Neural cell (in vitro differentiated cells): Measurements from ENCODE around the gene RNF17. TPM values are rescaled to one million over a fixed set of nuclear protein-coding genes. Genes with fewer than 3 reads are reported as not detected.

Experiments
- H2AFZ ChIP-seq: fragments of 200-600, 300-800 bp; sonication (generic), shearing (Covaris generic); 2 replicates; pipeline ENCODE4 v1.6.0; 2014; ENCODE audit warnings: low read depth, mild to moderate bottlenecking, antibody characterized with exemption, low read length, moderate library complexity
- H3F3A ChIP-seq: fragments of 200-600 bp; shearing (Covaris generic); 2 replicates; pipeline ENCODE4 v1.6.1; 2016; ENCODE audit warnings: mild to moderate bottlenecking, moderate library complexity, mixed read lengths, antibody characterized with exemption, low read length; ENCODE audit not compliant: insufficient read depth, poor library complexity, severe bottlenecking
- H3K27ac ChIP-seq: fragments of 200-600, 300-800 bp; sonication (generic), shearing (Covaris generic); 2 replicates; pipeline ENCODE4 v1.5.1; 2014; ENCODE audit warnings: mild to moderate bottlenecking, low read length, moderate library complexity
- H3K27me3 ChIP-seq: fragments of 300-800, 200-600 bp; sonication (generic), shearing (Covaris generic); 2 replicates; pipeline ENCODE4 v1.6.0; 2014; ENCODE audit warnings: mild to moderate bottlenecking, low read depth, low read length, moderate library complexity; ENCODE audit not compliant: insufficient read depth
- H3K36me3 ChIP-seq: fragments of 300-800, 200-600 bp; sonication (generic), shearing (Covaris generic); 2 replicates; pipeline ENCODE4 v1.5.1; 2014; ENCODE audit warnings: mild to moderate bottlenecking, antibody characterized with exemption, low read length, moderate library complexity; ENCODE audit not compliant: insufficient read depth
- H3K4me2 ChIP-seq: fragments of 300-800, 200-600 bp; sonication (generic), shearing (Covaris generic); 2 replicates; pipeline ENCODE4 v1.6.0; 2014; ENCODE audit warnings: mild to moderate bottlenecking, low read length
- H3K4me3 ChIP-seq: fragments of 300-800, 200-600 bp; sonication (generic), shearing (Covaris generic); 2 replicates; pipeline ENCODE4 v1.5.1; 2014; ENCODE audit warnings: mild to moderate bottlenecking, low read length, moderate library complexity
- H3K79me2 ChIP-seq: fragments of 200-600 bp; shearing (Covaris generic); replicated peaks from 2 replicates; pipeline ENCODE4 v1.6.0; 2014; ENCODE audit warnings: mild to moderate bottlenecking, low read length, moderate library complexity; ENCODE audit not compliant: insufficient read depth
- H3K9ac ChIP-seq: fragments of 300-800, 200-600 bp; sonication (generic), shearing (Covaris generic); 2 replicates; pipeline ENCODE4 v1.6.1; 2016; ENCODE audit warnings: mild to moderate bottlenecking, low read length, mixed read lengths
- H3K9me2 ChIP-seq: fragments of 200-600 bp; shearing (Covaris generic); 2 replicates; pipeline ENCODE4 v1.6.1; 2016; ENCODE audit warnings: mild to moderate bottlenecking, low read length, mixed read lengths; ENCODE audit not compliant: insufficient read depth
- H3K9me3 ChIP-seq: fragments of 200-600, 300-800 bp; sonication (generic), shearing (Covaris generic); 2 replicates; pipeline ENCODE4 v1.6.1; 2016; ENCODE audit warnings: mild to moderate bottlenecking, mixed run types, low read length, moderate library complexity, mixed read lengths
- H4K20me1 ChIP-seq: fragments of 200-600 bp; shearing (Covaris generic); 2 replicates; pipeline ENCODE4 v1.6.1; 2016; ENCODE audit warnings: mild to moderate bottlenecking, mixed run types; ENCODE audit not compliant: insufficient read depth
- CTCF ChIP-seq: fragments of 450-650 bp; IDR thresholded peaks from 2 replicates; pipeline ENCODE4 v1.5.1; 2014; ENCODE audit warnings: antibody characterized with exemption, mild to moderate bottlenecking, moderate library complexity; ENCODE audit not compliant: poor library complexity, severe bottlenecking
- EP300 ChIP-seq: fragments of 450-650 bp; conservative IDR thresholded peaks from 2 replicates; pipeline ENCODE4 v1.6.1; 2014; ENCODE audit warnings: antibody characterized with exemption, mild to moderate bottlenecking, moderate library complexity; ENCODE audit not compliant: poor library complexity, severe bottlenecking
- EZH2 ChIP-seq: fragments of 200-600, 300-800 bp; shearing (Covaris generic), sonication (generic); IDR thresholded peaks from 2 replicates; pipeline ENCODE4 v1.6.1; 2014; ENCODE audit warnings: antibody characterized with exemption, low read length, borderline replicate concordance, mild to moderate bottlenecking; ENCODE audit not compliant: insufficient read depth, poor library complexity, severe bottlenecking
- POLR2AphosphoS5 ChIP-seq: IDR thresholded peaks from 2 replicates; pipeline ENCODE4 v1.6.1; 2012
- RAD21 ChIP-seq: fragments of 450-650 bp; conservative IDR thresholded peaks from 2 replicates; pipeline ENCODE4 v1.6.1; 2014; ENCODE audit warnings: antibody characterized with exemption, mild to moderate bottlenecking, moderate library complexity
- REST ChIP-seq: IDR thresholded peaks from 2 replicates; pipeline ENCODE4 v1.6.1; 2012; ENCODE audit warnings: borderline replicate concordance
- SMC3 ChIP-seq: fragments of 450-650 bp; conservative IDR thresholded peaks from 2 replicates; pipeline ENCODE4 v1.6.1; 2014; ENCODE audit warnings: antibody characterized with exemption, mild to moderate bottlenecking, moderate library complexity; ENCODE audit not compliant: poor library complexity
- polyA plus RNA-seq: library from polyadenylated mRNA; depleted of rRNA; stranded (reverse); fragments of >200 nt; gene quantifications from 2 replicates; pipeline ENCODE4 v1.2.3, GENCODE V29; 2014

Gene RNF17
- polyA plus RNA-seq, 1 donor from 2014 or later = not detected

GRCh38 chr13:24746618-24747247 is 17.2 kb upstream of the RNF17 start:
- Histone ChIP-seq H3K27ac (no peak overlapping the region), H3K79me2 (no peaks in the 10 kb centered on the region), H3K36me3 (no peaks in the 10 kb centered on the region), H4K20me1 (no peaks in the 10 kb centered on the region), H3K27me3 (peaks cover 64% of the 10 kb centered on the region), H3F3A (no peaks in the 10 kb centered on the region), H3K9ac (peak overlapping the region; percentile 42), H2AFZ (no peak overlapping the region), H3K9me2 (no peaks in the 10 kb centered on the region), H3K4me2 (peak overlapping the region; percentile 80), H3K9me3 (no peaks in the 10 kb centered on the region), H3K4me3 (peak overlapping the region; percentile 80)
- TF ChIP-seq CTCF = peak; percentile 44
- TF ChIP-seq SMC3 = no peak

- Histone ChIP-seq H3F3A (no peaks in the 10 kb centered on the region), H3K4me2 (peak overlapping the region; percentile 80), H4K20me1 (no peaks in the 10 kb centered on the region), H3K9me3 (no peaks in the 10 kb centered on the region), H3K9me2 (no peaks in the 10 kb centered on the region), H3K36me3 (no peaks in the 10 kb centered on the region), H3K79me2 (no peaks in the 10 kb centered on the region), H3K4me3 (peak overlapping the region; percentile 80), H2AFZ (peak overlapping the region; percentile 27), H3K27ac (no peak overlapping the region), H3K27me3 (peaks cover 64% of the 10 kb centered on the region), H3K9ac (peak overlapping the region; percentile 42)
- TF ChIP-seq CTCF = no peak
- no peak for TF ChIP-seq EZH2
- TF ChIP-seq RAD21 = no peak
- TF ChIP-seq POLR2AphosphoS5 = peak; percentile 27
These were observed 16.5 kb upstream of the RNF17 start for GRCh38 chr13:24747248-24748060.

- Histone ChIP-seq H3K9me3 (no peaks in the 10 kb centered on the region), H3K27ac (no peak overlapping the region), H3K36me3 (no peaks in the 10 kb centered on the region), H3F3A (no peaks in the 10 kb centered on the region), H3K4me3 (peak overlapping the region; percentile 80), H2AFZ (peak overlapping the region; percentile 27), H3K9me2 (no peaks in the 10 kb centered on the region), H3K9ac (peak overlapping the region; percentile 42), H4K20me1 (no peaks in the 10 kb centered on the region), H3K27me3 (peaks cover 64% of the 10 kb centered on the region), H3K4me2 (peak overlapping the region; percentile 80), H3K79me2 (no peaks in the 10 kb centered on the region)
- TF ChIP-seq POLR2AphosphoS5 = no peak
- TF ChIP-seq REST = no peak
- TF ChIP-seq SMC3 = no peak
- TF ChIP-seq EP300 = no peak
- TF ChIP-seq CTCF = no peak
- TF ChIP-seq EZH2 = no peak
These were observed 15.9 kb upstream of the RNF17 start for GRCh38 chr13:24748061-24748400.
